HG03135 (cell line): ENCODE measurements around the gene PRKG1.
A peak's percentile ranks its signal among the peaks of the same experiment; 100 is the strongest.
"Not testable (repeated sequence)": the region's sequence is repeated elsewhere in the genome, so short reads cannot be mapped to it uniquely, and the experiment has no call there.

ENCODE experiments used
- ATAC-seq: cut with Tn5 transposase; IDR thresholded peaks from one replicate; pipeline ENCODE4 v1.9.1; 2021; ENCODE audit warnings: mild to moderate bottlenecking, moderate library complexity; ENCODE audit not compliant: unreplicated experiment

Gene PRKG1

GRCh38 chr10:51112013-51112412, 37.7 kb downstream of the PRKG1 start:
- no peak for ATAC-seq

GRCh38 chr10:51113007-51113406, 38.7 kb downstream of the PRKG1 start:
- ATAC-seq, result no peak

GRCh38 chr10:51117053-51117660, 42.9 kb downstream of the PRKG1 start:
- no peak for ATAC-seq

GRCh38 chr10:51117794-51118193, 43.5 kb downstream of the PRKG1 start:
- no peak for ATAC-seq

GRCh38 chr10:51119441-51119840, 45.2 kb downstream of the PRKG1 start:
- no peak for ATAC-seq

GRCh38 chr10:51121861-51122260, 47.6 kb downstream of the PRKG1 start:
- no peak for ATAC-seq

- ATAC-seq, result no peak
These were observed 50.6 kb downstream of the PRKG1 start for GRCh38 chr10:51124852-51125251.

GRCh38 chr10:51125518-51125917, 51.2 kb downstream of the PRKG1 start:
- no peak for ATAC-seq

- ATAC-seq, result no peak
These were observed 55.8 kb downstream of the PRKG1 start for GRCh38 chr10:51129946-51130544.

- peak; percentile 58 for ATAC-seq
These were observed 63.7 kb downstream of the PRKG1 start for GRCh38 chr10:51137756-51138529.

GRCh38 chr10:51139176-51139575, 64.9 kb downstream of the PRKG1 start:
- no peak for ATAC-seq

GRCh38 chr10:51141010-51141409, 66.7 kb downstream of the PRKG1 start:
- no peak for ATAC-seq

- peak; percentile 59 for ATAC-seq
These were observed 70.0 kb downstream of the PRKG1 start for GRCh38 chr10:51144161-51144781.

- no peak for ATAC-seq
These were observed 71.1 kb downstream of the PRKG1 start for GRCh38 chr10:51145375-51145774.

GRCh38 chr10:51147644-51148399, 73.5 kb downstream of the PRKG1 start:
- ATAC-seq, result no peak

GRCh38 chr10:51156926-51157325, 82.6 kb downstream of the PRKG1 start:
- ATAC-seq, result no peak

GRCh38 chr10:51158832-51159231, 84.5 kb downstream of the PRKG1 start:
- no peak for ATAC-seq

GRCh38 chr10:51159841-51160240, 85.6 kb downstream of the PRKG1 start:
- no peak for ATAC-seq

GRCh38 chr10:51162002-51162401, 87.7 kb downstream of the PRKG1 start:
- no peak for ATAC-seq

- not testable (repeated sequence) for ATAC-seq
These were observed 89.2 kb downstream of the PRKG1 start for GRCh38 chr10:51163380-51164049.
